ENCODE measurements around the gene GCNA. TPM values are rescaled to one million over a fixed set of nuclear protein-coding genes. Genes with fewer than 3 reads are reported as not detected.

Gene GCNA
- total RNA-seq, 4 donors from 2014 or later, result 0.67 to 3.8 (median 0.98) TPM

GRCh38 chrX:71615056-71615455 lies 36.8 kb downstream of the GCNA start:
- intact Hi-C loops (cut with DNase I; ENCODE audit: low total_unique reads), result no loop called here
- no peak for DNase-seq (ENCODE audit: low spot score in 2 of 2)
- no peak overlapping the region for H3K4me3 ChIP-seq (ENCODE audit: low read depth, poor library complexity, severe bottlenecking)
- TF ChIP-seq POLR2A (IDR thresholded peaks at IDR 0.05) (no peak), CTCF (IDR thresholded peaks at IDR 0.05) (no peak)
- WGBS, 2 donors, result 83 to 88% methylated on average over 4 of the region's 4 CpGs

GRCh38 chrX:71615954-71616353 lies 37.7 kb downstream of the GCNA start:
- 76 to 83% methylated on average over 9 to 10 of the region's 10 CpGs for WGBS, 2 donors

GRCh38 chrX:71616672-71617529 lies 38.7 kb downstream of the GCNA start:
- no peak for DNase-seq (ENCODE audit: low spot score in 2 of 2)
- intact Hi-C loops (cut with DNase I; ENCODE audit: low total_unique reads), result no loop called here
- 83 to 91% methylated on average over 17 to 43 of the region's 43 CpGs for WGBS, 2 donors
- TF ChIP-seq POLR2A (IDR thresholded peaks at IDR 0.05) (no peak), CTCF (IDR thresholded peaks at IDR 0.05) (no peak)
- no peak overlapping the region for H3K4me3 ChIP-seq (ENCODE audit: low read depth, poor library complexity, severe bottlenecking)

More at GRCh38 chrX:71615954-71616353, 37.7 kb downstream of the GCNA start:
- no peak for TF ChIP-seq CTCF (IDR thresholded peaks at IDR 0.05)
- TF ChIP-seq POLR2A (IDR thresholded peaks at IDR 0.05), result no peak
- DNase-seq (ENCODE audit: low spot score in 2 of 2), result no peak
- H3K4me3 ChIP-seq (ENCODE audit: low read depth, poor library complexity, severe bottlenecking), result no peak overlapping the region
- intact Hi-C loops (cut with DNase I; ENCODE audit: low total_unique reads), result no loop called here

GRCh38 chrX:71617742-71618141 lies 39.5 kb downstream of the GCNA start:
- TF ChIP-seq POLR2A (IDR thresholded peaks at IDR 0.05) (no peak), CTCF (IDR thresholded peaks at IDR 0.05) (no peak)
- no peak for DNase-seq (ENCODE audit: low spot score in 2 of 2)
- no peak overlapping the region for H3K4me3 ChIP-seq (ENCODE audit: low read depth, poor library complexity, severe bottlenecking)
- WGBS, 2 donors, result 82 to 86% methylated on average over 8 of the region's 8 CpGs
- intact Hi-C loops (cut with DNase I; ENCODE audit: low total_unique reads), result no loop called here

- no peak for DNase-seq (ENCODE audit: low spot score in 2 of 2)
- no peak within 1 kb of the TSS for H3K4me3 ChIP-seq (ENCODE audit: low read depth, poor library complexity, severe bottlenecking)
- 64% methylated on average over 4 of the region's 4 CpGs; no CpG with 5 or more reads in 1 of the 2 donors for WGBS, 2 donors
- no peak for TF ChIP-seq POLR2A (IDR thresholded peaks at IDR 0.05)
- no peak for TF ChIP-seq CTCF (IDR thresholded peaks at IDR 0.05)
- intact Hi-C loops (cut with DNase I; ENCODE audit: low total_unique reads), result no loop called here
These were observed 40.1 kb downstream of the GCNA start, which contains the start of gene CXCR3 for GRCh38 chrX:71618303-71618721. Gene CXCR3, minus strand, starts transcription at chrX:71618511. Its CDS starts 62 bp downstream, at chrX:71618449.
